GM12875 (cell line): ENCODE results near the gene CDKN1A.
A peak's percentile ranks its signal among the peaks of the same experiment; 100 is the strongest.

ENCODE experiments used
- H3K4me3 ChIP-seq: one replicate; pipeline ENCODE4 v1.5.1; 2011; ENCODE audit warnings: low read depth, low read length, control low read depth
- TF ChIP-seq, protein P1 (sequence below): IDR thresholded peaks from 2 replicates; pipeline ENCODE4 v1.5.1; 2011; ENCODE audit warnings: low read depth, mild to moderate bottlenecking, control low read depth, inconsistent platforms, low read length, moderate library complexity, borderline replicate concordance; ENCODE audit not compliant: insufficient read depth

CDKN1A gene

GRCh38 chr6:36678488-36679042 is at the start of gene CDKN1A:
CDKN1A (plus strand) TSS chr6:36678714; CDS start chr6:36684102, 5,388 bp downstream.
- TF ChIP-seq, protein P1, sequence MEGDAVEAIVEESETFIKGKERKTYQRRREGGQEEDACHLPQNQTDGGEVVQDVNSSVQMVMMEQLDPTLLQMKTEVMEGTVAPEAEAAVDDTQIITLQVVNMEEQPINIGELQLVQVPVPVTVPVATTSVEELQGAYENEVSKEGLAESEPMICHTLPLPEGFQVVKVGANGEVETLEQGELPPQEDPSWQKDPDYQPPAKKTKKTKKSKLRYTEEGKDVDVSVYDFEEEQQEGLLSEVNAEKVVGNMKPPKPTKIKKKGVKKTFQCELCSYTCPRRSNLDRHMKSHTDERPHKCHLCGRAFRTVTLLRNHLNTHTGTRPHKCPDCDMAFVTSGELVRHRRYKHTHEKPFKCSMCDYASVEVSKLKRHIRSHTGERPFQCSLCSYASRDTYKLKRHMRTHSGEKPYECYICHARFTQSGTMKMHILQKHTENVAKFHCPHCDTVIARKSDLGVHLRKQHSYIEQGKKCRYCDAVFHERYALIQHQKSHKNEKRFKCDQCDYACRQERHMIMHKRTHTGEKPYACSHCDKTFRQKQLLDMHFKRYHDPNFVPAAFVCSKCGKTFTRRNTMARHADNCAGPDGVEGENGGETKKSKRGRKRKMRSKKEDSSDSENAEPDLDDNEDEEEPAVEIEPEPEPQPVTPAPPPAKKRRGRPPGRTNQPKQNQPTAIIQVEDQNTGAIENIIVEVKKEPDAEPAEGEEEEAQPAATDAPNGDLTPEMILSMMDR: no peak
- H3K4me3 ChIP-seq: peak within 1 kb of the TSS; percentile 76

GRCh38 chr6:36629784-36630183 is 48.7 kb upstream of the CDKN1A start:
- TF ChIP-seq, protein P1: no peak
- no peak overlapping the region for H3K4me3 ChIP-seq

- TF ChIP-seq, protein P1: no peak
- no peak overlapping the region for H3K4me3 ChIP-seq
Measured at GRCh38 chr6:36631326-36632011, 47.0 kb upstream of the CDKN1A start.

- H3K4me3 ChIP-seq: no peak overlapping the region
- TF ChIP-seq, protein P1: no peak
Measured at GRCh38 chr6:36633370-36633769, 45.1 kb upstream of the CDKN1A start.

GRCh38 chr6:36633915-36634314 is 44.6 kb upstream of the CDKN1A start:
- TF ChIP-seq, protein P1: no peak
- no peak overlapping the region for H3K4me3 ChIP-seq

DNA sequence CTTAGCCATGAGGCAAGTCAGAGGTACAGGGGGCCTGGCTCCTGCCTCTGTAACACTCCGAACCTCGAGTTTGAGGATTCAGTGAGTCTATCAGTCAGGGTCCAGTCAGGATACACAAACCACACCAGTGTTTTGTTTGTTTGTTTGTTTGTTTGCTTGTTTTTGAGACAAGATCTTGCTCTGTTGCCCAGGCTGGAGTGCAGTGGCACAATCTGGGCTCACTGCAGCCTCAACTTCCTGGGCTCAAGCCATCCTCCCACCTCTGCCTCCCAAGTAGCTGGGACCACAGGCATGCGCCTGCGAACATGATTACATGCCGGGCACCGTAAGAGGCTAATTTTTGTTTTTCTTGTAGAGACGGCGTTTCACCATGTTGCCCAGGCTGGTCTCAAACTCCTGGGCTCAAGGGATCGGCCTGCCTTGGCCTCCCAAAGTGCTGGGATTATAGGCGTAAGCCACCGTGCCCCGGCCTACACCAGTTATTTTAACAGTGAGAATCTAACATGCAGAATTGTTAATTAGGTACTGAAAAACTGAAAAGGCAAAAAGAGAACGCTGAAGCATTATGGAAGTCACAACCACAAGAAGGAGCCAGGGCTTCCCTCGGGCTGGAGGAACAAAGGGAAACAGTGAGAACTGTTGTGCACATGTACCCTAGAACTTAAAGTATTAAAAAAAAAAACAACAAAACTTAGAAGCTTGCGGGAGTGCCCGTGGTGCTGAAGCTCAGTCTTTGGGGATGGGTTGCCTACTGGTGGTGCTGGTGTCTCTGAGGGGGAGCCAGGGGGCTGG is 44.0 kb upstream of the CDKN1A start:
- H3K4me3 ChIP-seq: no peak overlapping the region
- TF ChIP-seq, protein P1: no peak
